ENCODE data around the gene KYAT1.
A peak's percentile ranks its signal among the peaks of the same experiment; 100 is the strongest.

KYAT1 gene

GRCh38 chr9:128881884-128882676 lies at the start of gene KYAT1, which contains the start of gene LRRC8A:
Gene KYAT1, minus strand, starts transcription at chr9:128881950. Its CDS starts 36,545 bp downstream, at chr9:128845405.
Gene LRRC8A, plus strand, starts transcription at chr9:128882133. Its CDS starts 25,032 bp downstream, at chr9:128907165.
- DNase-seq (ENCODE audit: low spot score), result peak; percentile 98

- no peak for DNase-seq (ENCODE audit: low spot score)
Measured at GRCh38 chr9:128929560-128929959, 47.8 kb upstream of the KYAT1 start.

GRCh38 chr9:128928624-128929023 lies 46.9 kb upstream of the KYAT1 start:
- DNase-seq (ENCODE audit: low spot score), result no peak

- DNase-seq (ENCODE audit: low spot score), result peak; percentile 76
Measured at GRCh38 chr9:128927731-128928411, 46.1 kb upstream of the KYAT1 start.

GRCh38 chr9:128923493-128923883 lies 41.7 kb upstream of the KYAT1 start:
- DNase-seq (ENCODE audit: low spot score), result no peak

GRCh38 chr9:128921881-128922763 lies 40.4 kb upstream of the KYAT1 start:
- DNase-seq (ENCODE audit: low spot score), result peak; percentile 87

GRCh38 chr9:128920381-128921058 lies 38.8 kb upstream of the KYAT1 start, which contains the start of gene PHYHD1:
Gene PHYHD1, plus strand, starts transcription at chr9:128920982. Its CDS starts 1,342 bp downstream, at chr9:128922324.
- peak; percentile 46 for DNase-seq (ENCODE audit: low spot score)

- DNase-seq (ENCODE audit: low spot score), result peak; percentile 45
Measured at GRCh38 chr9:128919402-128920089, 37.8 kb upstream of the KYAT1 start.

- no peak for DNase-seq (ENCODE audit: low spot score)
Measured at GRCh38 chr9:128918921-128919320, 37.2 kb upstream of the KYAT1 start.

- DNase-seq (ENCODE audit: low spot score), result no peak
Measured at GRCh38 chr9:128917151-128917849, 35.5 kb upstream of the KYAT1 start.

GRCh38 chr9:128916745-128917144 lies 35.0 kb upstream of the KYAT1 start:
- DNase-seq (ENCODE audit: low spot score), result no peak

GRCh38 chr9:128916204-128916603 lies 34.5 kb upstream of the KYAT1 start:
- DNase-seq (ENCODE audit: low spot score), result peak; percentile 41

- DNase-seq (ENCODE audit: low spot score), result no peak
Measured at GRCh38 chr9:128913995-128914772, 32.4 kb upstream of the KYAT1 start.

GRCh38 chr9:128913048-128913900 lies 31.5 kb upstream of the KYAT1 start:
- no peak for DNase-seq (ENCODE audit: low spot score)

- DNase-seq (ENCODE audit: low spot score), result peak; percentile 38
Measured at GRCh38 chr9:128912270-128912853, 30.6 kb upstream of the KYAT1 start.

GRCh38 chr9:128911529-128912035 lies 29.8 kb upstream of the KYAT1 start:
- peak; percentile 45 for DNase-seq (ENCODE audit: low spot score)

- peak; percentile 34 for DNase-seq (ENCODE audit: low spot score)
Measured at GRCh38 chr9:128910906-128911305, 29.2 kb upstream of the KYAT1 start.

GRCh38 chr9:128909859-128910258 lies 28.1 kb upstream of the KYAT1 start:
- no peak for DNase-seq (ENCODE audit: low spot score)

Measured in ecto neural progenitor cell (in vitro differentiated cells).